Measurements from ENCODE around the gene EPX.

GRCh38 chr17:58183514-58183913, 9.0 kb upstream of the EPX start:
- TF ChIP-seq, protein P1, sequence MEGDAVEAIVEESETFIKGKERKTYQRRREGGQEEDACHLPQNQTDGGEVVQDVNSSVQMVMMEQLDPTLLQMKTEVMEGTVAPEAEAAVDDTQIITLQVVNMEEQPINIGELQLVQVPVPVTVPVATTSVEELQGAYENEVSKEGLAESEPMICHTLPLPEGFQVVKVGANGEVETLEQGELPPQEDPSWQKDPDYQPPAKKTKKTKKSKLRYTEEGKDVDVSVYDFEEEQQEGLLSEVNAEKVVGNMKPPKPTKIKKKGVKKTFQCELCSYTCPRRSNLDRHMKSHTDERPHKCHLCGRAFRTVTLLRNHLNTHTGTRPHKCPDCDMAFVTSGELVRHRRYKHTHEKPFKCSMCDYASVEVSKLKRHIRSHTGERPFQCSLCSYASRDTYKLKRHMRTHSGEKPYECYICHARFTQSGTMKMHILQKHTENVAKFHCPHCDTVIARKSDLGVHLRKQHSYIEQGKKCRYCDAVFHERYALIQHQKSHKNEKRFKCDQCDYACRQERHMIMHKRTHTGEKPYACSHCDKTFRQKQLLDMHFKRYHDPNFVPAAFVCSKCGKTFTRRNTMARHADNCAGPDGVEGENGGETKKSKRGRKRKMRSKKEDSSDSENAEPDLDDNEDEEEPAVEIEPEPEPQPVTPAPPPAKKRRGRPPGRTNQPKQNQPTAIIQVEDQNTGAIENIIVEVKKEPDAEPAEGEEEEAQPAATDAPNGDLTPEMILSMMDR (conservative IDR thresholded peaks at IDR 0.05 in 1 of 2, IDR thresholded peaks at IDR 0.05 in 1 of 2; ENCODE audit: extremely low read depth in 1 of 2, insufficient read depth in 1 of 2, low read depth in 1 of 2, low read length in 2 of 2), result no peak
- no peak for TF ChIP-seq EZH2 (IDR thresholded peaks at IDR 0.05; ENCODE audit: borderline replicate concordance, low read length)
